ENCODE measurements around the gene RS1. TPM values are rescaled to one million over a fixed set of nuclear protein-coding genes. Genes with fewer than 3 reads are reported as not detected.
A peak's percentile ranks its signal among the peaks of the same experiment; 100 is the strongest.

The RS1 gene
- not detected in 2 replicates for total RNA-seq (2022)
- Bru-seq, nascent RNA: percentile 3 among the genes with signal in this experiment
- BruChase-seq, experiment 1, labeled RNA remaining after a 6-hour chase: not detected
- not detected for BruChase-seq, experiment 2, labeled RNA remaining after a 2-hour chase
- long read RNA-seq, partial matches to known transcripts: 0 of 1 reads
- long read RNA-seq, other reads (novel, unspliced or antisense): 1 of 1 reads

GRCh38 chrX:18672008-18672407 lies at the start of gene RS1:
Gene RS1, minus strand, starts transcription at chrX:18672108. Its CDS starts 40 bp downstream, at chrX:18672068.
- no peak for TF ChIP-seq CTCF (IDR thresholded peaks at IDR 0.05; ENCODE audit: unreplicated experiment)
- CTCF ChIA-PET: interaction anchor here (0.7 kb wide), 1 partner anchor 227 kb away, joined by 7 read pairs; no protein-coding TSS in a partner anchor
- peaks cover 19% of the 10 kb centered on the region for H3K36me3 Mint-ChIP-seq (ENCODE audit: insufficient read depth, unreplicated experiment)
- H3K4me3 Mint-ChIP-seq (ENCODE audit: low read depth, unreplicated experiment): no peak within 1 kb of the TSS
- H3K9me3 Mint-ChIP-seq (ENCODE audit: low read depth, unreplicated experiment): no peaks in the 10 kb centered on the region
- H3K4me1 Mint-ChIP-seq (ENCODE audit: low read depth, unreplicated experiment): peaks cover 2% of the 10 kb centered on the region
- intact Hi-C loops (cut with micrococcal nuclease; ENCODE audit: unreplicated experiment): no loop called here
- H3K27ac Mint-ChIP-seq (ENCODE audit: unreplicated experiment): no peak within 1 kb of the TSS
- BruUV-seq (replicated peaks): no TSS peak
- no peak for DNase-seq
- H3K27me3 Mint-ChIP-seq (ENCODE audit: unreplicated experiment): peaks cover under 1% of the 10 kb centered on the region

- no peaks in the 10 kb centered on the region for H3K4me1 Mint-ChIP-seq (ENCODE audit: low read depth, unreplicated experiment)
- no peak overlapping the region for H3K4me3 Mint-ChIP-seq (ENCODE audit: low read depth, unreplicated experiment)
- no peak for DNase-seq
- CTCF ChIA-PET: no interaction called here
- no peaks in the 10 kb centered on the region for H3K9me3 Mint-ChIP-seq (ENCODE audit: low read depth, unreplicated experiment)
- no peak for TF ChIP-seq CTCF (IDR thresholded peaks at IDR 0.05; ENCODE audit: unreplicated experiment)
- peaks cover 14% of the 10 kb centered on the region for H3K27me3 Mint-ChIP-seq (ENCODE audit: unreplicated experiment)
- intact Hi-C loops (cut with micrococcal nuclease; ENCODE audit: unreplicated experiment): no loop called here
- BruUV-seq (replicated peaks): no TSS peak
- H3K36me3 Mint-ChIP-seq (ENCODE audit: insufficient read depth, unreplicated experiment): no peaks in the 10 kb centered on the region
- no peak overlapping the region for H3K27ac Mint-ChIP-seq (ENCODE audit: unreplicated experiment)
These were observed 47.9 kb upstream of the RS1 start for GRCh38 chrX:18719852-18720251.

GRCh38 chrX:18714910-18715309 lies 43.0 kb upstream of the RS1 start:
- Mint-ChIP-seq H3K4me3 (ENCODE audit: low read depth, unreplicated experiment) (no peak overlapping the region), H3K4me1 (ENCODE audit: low read depth, unreplicated experiment) (no peaks in the 10 kb centered on the region), H3K27ac (ENCODE audit: unreplicated experiment) (no peak overlapping the region), H3K36me3 (ENCODE audit: insufficient read depth, unreplicated experiment) (no peaks in the 10 kb centered on the region), H3K27me3 (ENCODE audit: unreplicated experiment) (peaks cover 14% of the 10 kb centered on the region), H3K9me3 (ENCODE audit: low read depth, unreplicated experiment) (no peaks in the 10 kb centered on the region)
- no TSS peak for BruUV-seq (replicated peaks)
- CTCF ChIA-PET: no interaction called here
- no peak for TF ChIP-seq CTCF (IDR thresholded peaks at IDR 0.05; ENCODE audit: unreplicated experiment)
- intact Hi-C loops (cut with micrococcal nuclease; ENCODE audit: unreplicated experiment): no loop called here
- DNase-seq: no peak

- H3K36me3 Mint-ChIP-seq (ENCODE audit: insufficient read depth, unreplicated experiment): no peaks in the 10 kb centered on the region
- H3K9me3 Mint-ChIP-seq (ENCODE audit: low read depth, unreplicated experiment): no peaks in the 10 kb centered on the region
- H3K27ac Mint-ChIP-seq (ENCODE audit: unreplicated experiment): no peak overlapping the region
- no peak for TF ChIP-seq CTCF (IDR thresholded peaks at IDR 0.05; ENCODE audit: unreplicated experiment)
- DNase-seq: no peak
- no peaks in the 10 kb centered on the region for H3K4me1 Mint-ChIP-seq (ENCODE audit: low read depth, unreplicated experiment)
- intact Hi-C loops (cut with micrococcal nuclease; ENCODE audit: unreplicated experiment): no loop called here
- no peak overlapping the region for H3K4me3 Mint-ChIP-seq (ENCODE audit: low read depth, unreplicated experiment)
- H3K27me3 Mint-ChIP-seq (ENCODE audit: unreplicated experiment): no peaks in the 10 kb centered on the region
- no TSS peak for BruUV-seq (replicated peaks)
- CTCF ChIA-PET: no interaction called here
These were observed 37.9 kb upstream of the RS1 start for GRCh38 chrX:18709833-18710232.

All from Calu3 (cell line).